ENCODE data around the gene MED14.

MED14 gene

DNA sequence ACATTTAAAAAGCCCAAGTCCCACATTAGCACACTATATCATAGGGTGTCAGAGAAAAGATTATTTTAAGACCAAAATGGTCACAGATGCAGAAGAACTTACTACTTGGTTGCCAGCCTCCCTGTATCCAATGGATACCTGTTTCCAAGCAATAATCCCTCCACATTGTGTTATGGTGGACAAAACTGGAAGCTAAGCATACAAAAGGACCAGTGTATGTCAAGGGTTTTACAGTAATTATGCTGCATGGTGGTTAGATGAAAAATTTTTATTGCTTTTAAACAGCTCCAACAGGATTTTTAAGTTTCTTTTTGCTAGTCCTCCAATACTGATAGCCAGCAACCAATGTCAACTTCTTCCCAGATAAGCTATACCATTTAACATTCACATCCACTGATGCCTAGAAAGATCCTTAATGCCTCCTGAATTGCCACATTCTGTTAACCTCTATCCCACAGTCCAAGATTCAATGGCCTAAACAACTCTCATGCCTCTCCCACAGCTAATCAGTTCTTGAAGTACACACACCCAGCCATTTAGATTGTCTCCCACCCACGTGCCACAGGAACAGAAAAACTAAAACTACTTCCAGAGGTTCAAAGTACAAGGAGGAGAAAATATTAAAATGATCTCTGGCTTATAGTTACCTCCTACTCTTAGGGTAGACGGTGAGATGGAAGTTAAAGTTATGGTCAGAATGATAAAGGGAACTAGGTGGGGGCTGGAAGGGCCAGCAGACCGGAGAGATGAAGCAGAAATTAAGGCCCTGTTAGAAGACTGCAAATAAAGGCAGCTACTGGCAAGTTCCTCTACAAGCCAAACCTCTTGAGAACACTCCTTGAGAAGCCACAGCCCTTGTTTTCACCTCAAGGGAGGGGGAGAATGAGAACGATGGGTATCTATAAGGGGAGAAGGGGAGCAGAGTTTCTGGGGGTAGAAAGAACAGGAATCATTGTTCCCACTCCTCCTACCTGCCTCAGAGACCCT lies 5.5 kb downstream of the MED14 start:
- DNase-seq: no peak

DNA sequence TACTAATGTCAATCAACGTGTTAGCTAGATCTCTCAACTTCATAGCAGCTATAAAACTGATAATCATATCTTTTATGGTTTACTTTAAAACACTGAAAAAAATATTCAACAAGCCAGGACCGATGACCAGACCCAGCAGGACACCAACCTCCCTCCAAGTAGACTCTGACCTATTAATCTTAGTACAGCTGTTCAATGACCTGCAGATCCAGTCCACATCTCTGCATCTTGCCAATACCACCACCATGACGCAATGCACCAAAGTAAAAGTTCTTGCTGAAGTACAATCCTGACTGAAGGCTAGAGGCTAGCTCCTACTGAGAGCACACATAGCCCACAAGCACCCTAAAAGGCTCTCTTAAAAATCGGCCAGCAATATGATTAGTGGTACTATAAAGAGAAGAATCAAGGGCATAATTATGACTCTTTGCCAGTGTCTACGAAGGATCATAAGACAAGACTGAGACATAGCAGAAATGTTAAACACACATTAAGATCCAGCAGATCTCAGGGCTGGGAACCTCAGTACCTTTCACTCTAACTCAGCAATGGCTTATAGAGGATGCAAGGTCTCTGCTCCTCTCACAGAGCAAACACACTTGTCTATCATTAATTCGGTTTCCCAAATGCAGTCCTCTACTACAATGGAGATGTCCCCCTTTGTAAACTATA lies 7.6 kb downstream of the MED14 start:
- DNase-seq: no peak

DNA sequence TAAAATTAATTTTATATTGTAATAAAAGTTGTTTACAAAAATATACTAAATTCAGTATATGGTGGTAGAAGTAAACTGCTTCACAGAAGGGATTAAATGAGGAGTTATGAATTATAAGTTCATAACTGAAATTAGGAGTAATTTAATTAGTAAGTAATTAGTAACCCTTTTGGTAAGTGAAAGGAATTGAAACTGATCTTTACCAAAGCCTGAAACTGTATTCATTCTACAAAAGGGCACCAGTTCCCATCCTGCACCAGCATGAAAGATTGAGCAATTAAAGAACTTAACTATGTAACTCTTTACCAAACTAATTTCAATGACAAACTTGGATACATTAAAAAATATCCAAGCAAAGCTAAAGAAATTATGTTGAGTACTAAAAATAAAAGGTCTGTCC lies 8.2 kb downstream of the MED14 start:
- DNase-seq: no peak

DNA sequence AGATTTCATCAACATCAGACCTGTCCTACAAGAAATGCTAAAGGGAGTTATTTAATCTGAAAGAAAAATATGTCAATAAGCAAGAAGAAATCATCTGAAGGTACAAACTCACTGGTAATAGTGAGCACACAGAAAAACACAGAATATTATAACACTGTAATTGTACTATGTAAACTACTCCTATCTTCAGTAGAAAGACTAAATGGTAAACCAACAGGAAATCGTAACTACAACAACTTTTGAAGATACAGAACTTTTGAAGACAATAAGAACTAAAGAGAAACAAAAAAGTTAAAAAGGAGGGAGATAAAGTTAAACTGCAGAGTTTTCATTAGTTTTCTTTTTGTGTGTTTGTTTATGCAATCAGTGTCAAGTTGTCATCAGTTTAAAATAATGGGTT lies 12.4 kb downstream of the MED14 start:
- DNase-seq: no peak

DNA sequence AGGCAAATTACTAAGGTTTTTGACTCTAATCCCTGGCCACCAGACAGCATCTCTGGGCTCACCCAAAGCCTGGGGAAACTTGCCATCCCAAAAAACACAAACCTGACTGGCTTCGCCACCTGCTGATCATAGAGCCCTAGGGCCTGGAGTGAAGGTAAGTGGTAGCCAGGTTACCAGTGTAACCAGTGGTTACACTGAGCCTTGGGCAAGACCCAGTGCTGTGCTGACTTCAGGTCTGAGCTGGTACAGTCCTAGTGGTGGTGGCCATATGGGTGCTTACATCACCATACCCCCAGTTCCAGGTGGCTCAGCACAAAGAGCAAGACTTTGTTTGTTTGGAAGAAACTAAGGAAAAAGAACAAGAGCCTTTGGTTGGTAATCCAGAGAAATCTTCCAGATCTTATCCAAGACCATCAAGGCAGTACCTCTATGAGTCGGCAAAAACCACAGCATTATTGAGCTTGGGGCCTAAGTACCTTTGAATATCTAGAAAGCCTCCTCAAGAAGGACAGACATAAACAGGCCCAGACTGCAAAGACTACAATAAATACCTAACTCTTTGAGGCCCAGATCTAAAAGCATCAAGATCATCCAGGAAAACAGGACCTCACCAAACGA lies 13.7 kb downstream of the MED14 start:
- no peak for DNase-seq

DNA sequence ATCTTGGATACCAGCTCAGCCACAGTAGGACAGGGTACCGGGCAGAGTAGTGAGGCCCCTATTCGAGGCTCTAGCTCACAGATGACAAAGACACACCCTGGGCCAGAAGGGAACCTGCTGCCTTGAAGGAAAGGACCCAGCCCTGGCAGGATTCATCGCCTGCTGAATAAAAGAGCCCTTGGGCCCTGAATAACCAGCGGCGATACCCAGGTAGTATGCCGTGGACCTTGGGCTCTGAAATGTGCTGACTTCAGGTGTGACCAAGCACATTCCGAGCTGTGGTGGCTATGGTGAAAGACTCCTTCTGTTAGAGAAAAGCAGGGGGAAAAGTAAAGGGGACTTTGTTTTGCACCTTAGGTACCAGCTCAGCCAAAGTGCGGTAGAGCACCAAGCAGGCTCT lies 14.6 kb downstream of the MED14 start:
- no peak for DNase-seq

DNA sequence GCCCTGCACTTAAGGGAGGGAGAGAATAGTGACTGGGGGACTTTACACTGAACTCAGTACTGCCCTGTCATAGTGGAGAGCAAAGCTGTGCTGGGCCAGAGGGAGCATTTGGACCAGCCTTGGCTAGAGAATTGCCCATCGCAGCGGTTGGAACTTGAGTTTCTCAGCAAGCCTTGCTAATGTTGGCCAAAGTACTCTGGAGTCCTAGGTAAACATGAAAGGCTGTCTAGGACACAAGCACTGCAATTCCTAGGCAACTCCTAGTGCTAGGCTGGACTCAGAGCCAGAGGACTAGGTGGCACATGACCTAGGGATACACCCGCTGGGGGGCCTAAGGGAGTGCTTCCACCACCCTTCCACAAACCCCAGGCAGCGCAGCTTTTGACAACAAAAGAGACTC lies 15.0 kb downstream of the MED14 start:
- no peak for DNase-seq

DNA sequence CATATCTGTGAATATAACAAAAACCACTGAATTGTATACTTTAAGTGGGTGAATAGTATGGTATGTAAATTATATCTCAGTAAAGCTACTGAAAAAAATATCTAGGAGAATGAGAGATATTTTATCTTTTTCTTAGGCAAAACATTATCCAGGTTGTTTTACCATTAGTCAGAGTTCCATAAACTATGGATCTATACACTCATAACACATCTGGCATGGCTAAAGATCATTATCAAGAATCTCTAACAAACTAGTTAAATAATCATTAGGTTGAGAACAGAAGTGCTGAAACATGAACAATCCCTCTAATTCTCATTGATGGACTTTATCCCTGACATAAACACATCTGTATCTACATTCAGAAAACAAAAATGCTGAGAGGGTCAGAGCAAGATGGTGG lies 15.6 kb downstream of the MED14 start:
- DNase-seq: no peak

DNA sequence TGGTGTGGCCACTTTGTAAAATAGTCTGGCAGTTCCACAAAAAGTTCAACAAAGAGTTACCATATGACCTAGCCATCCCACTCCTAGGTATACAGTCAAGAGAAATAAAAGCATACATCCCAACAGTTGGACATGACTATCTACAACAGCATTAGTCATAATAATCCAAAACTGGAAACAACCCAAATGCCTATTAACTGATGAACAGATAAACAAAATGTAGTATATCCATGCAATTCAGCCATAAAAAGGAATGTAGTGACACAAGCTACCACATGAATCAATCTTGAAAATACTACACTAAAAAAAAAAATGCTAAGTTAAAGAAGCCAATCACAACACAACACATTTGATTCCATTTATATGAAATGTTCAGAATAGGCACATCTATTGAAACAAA lies 16.1 kb downstream of the MED14 start:
- DNase-seq: no peak

DNA sequence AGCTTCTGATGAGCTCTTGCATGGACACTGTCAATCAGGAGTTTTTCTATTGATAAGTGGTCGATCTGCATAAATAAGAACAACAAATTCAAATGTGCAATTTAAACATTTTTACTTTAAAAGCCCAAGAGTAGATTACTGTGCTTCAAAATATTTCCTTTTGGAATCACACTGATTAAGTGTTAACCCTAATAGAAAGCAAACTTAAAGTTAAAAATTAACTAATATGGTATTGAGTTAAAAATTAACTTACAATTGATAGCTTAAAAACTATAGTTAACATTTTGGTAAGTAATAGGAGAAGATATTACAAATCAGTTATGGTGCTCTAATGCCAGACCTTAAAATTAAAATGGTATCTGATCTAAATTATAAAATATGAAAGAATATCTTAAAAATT lies 25.9 kb downstream of the MED14 start:
- DNase-seq: no peak

DNA sequence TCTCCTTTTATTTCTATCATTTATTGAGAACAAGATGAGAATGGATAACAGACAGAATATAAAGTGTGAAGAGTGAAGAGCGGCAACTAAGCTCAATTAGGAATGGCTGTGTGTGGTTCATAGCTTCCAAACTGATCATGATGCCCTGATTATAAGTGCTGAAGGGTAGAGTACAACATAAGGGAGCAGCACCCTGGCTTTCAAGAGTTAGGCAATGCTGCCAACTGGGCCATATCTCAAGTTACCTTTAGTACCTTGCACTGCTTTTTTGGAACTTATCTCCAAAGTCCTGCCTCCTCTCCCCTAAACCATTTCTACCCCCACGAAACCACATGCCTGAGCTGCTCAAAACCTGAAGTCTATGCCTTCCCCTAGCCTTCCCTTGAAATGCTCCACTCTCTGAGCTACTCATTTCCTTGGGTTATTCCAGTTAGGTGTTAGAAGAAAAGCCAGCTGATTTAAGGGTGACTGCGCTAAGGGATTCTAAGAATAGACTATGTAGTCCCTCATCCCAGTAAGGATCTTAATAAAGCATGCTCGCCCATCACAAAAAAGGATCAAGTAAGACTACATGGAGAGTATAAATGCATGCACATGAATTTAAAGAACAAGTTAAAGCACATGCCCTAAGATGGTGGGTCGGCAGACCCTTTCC lies 29.6 kb downstream of the MED14 start:
- DNase-seq: no peak

DNA sequence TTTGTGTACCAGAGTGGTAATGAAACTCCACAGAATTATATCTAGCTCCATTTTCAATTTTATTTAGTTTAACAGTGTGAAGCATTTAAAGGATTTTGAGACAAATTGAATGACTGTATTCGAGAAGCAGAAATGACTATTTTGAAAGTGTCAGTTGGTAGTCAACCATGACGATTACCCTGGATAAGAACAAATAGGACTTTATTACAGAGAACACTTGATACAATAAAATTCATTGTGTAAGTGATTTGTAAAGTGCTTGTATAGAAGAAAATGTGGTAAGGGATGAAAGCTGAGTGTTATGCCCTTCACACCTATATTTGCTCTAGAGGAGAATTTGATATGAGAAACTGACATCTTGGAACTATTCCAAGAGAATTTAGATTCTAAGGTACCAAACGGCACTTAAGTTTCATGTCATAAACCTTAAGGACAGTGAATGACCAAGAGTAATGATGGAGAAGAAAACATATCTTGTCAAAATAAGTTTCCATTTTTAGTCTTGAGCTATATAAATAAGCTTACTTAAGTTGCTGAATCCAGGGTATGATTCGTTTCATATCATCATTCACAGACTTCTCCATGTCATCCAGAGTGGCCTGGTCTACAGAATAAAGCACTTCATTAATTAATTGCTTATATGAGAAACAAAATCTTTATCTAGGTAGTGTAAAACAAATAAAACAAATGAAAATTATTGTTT lies 34.6 kb downstream of the MED14 start:
- no peak for DNase-seq

DNA sequence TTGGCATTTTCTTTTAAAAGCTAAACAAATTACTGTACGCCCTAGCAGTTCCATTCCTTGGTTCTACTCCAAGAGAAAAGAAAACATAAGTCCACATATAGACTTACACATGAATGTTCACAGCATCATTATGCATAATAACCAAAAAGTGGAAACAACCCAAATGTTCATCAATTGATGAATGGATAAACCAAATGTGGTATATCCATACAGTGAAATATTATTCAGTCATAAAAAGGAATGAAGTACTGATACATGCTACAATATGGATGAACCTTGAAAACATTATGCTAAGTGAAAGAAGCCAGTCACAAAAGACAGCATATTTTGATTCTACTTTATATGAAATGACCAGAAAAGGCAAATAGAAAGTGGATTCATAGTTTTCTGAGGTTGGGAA lies 36.5 kb downstream of the MED14 start:
- DNase-seq: no peak

DNA sequence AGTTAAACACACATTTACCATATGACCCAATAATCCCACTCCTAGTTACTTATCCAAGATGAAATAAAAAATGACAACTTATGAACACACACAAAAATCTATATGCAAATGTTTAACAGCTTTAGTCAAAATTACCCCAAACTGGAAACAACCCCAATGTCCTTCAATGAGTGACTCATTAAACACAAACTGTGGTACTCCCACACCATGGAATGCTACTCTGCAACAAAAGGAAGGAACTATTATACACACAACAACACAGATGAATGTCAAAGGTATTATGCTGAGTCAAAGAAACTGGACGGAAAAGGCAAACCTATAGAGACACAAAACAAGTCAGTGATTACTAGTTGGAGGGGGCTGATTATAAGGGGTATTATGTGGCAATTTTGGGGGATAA lies 40.5 kb downstream of the MED14 start:
- DNase-seq: no peak

DNA sequence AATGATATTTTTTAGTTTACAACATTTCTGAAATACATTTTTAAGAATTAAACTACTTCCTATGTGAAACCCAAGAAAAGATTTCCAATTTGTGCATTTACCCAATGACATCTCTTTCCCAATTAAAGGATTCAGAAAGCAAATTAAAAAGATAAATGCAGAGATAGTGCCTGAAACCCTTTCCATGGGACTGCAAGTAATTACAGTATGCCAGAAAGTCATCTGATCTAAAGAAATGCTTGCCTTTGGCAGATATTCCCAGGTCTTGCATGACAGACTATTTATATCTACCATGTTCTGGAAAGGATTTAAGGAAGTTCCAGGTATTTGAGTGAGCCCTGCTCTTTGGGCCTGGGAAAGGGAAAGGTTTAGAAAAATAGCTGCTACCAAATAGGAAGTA lies 46.4 kb downstream of the MED14 start:
- no peak for DNase-seq

DNA sequence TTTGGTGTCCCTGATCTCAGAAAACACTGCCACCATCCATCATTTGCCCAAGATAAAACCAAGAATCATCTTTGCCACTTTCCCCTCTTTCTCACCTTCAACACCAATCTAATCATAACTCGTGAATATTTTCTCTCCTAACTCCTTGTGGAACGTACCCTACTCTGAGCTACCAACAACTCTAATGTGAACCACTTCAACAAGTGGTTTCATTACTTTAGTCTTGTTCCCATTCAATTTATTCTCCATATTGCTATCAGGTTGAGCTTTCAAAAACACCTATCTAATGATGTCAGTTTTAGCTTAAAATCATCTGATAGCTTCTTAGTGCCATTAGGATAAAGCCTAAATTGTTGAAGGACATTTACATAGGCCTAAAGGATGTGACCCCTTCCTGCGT lies 48.2 kb downstream of the MED14 start:
- DNase-seq: no peak

DNA sequence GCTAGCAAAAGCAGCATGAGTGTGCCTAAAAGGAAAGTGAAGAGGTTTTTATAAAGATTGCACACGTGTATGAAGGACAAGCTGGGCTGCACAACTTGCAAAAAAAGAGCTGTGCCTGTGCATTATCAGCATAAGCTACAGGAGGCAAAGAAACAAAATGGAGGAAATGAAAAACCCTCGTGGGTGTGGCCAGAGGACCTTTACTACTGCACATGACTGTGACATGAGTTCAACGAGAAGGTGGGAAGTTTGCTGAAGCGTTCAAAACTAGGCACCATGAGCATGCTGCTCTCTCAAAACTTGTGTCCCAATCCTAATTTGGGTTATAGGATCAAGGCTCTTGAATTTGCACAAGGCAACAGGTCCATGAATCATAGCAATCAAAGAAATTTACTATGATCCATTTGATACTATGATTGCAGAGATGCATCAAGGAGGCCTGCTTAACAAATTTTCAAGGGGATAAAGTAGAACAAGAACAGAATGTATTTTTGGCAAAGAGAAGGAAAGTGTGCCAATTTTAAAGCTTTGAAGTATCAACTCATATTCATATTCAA lies 49.9 kb downstream of the MED14 start:
- no peak for DNase-seq

DNA sequence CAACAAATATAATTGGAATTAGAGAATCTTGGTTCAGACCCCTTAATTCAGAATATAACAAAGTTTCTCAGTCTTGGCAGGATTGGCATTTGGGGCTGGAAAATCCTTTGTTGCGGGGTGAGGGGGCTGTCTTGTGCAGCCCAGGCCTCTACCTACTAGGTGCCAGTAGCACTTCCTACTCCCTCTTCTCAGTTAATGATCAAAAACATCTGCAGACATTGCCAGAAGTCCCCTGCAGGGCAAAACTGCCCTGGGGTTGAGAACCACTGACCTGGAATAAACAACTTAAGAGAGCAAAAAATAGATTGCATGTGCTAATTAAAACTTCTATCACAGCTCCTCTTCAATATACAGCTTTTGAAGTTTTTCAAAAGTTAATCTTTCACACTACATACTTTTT lies 51.2 kb downstream of the MED14 start:
- DNase-seq: no peak

DNA sequence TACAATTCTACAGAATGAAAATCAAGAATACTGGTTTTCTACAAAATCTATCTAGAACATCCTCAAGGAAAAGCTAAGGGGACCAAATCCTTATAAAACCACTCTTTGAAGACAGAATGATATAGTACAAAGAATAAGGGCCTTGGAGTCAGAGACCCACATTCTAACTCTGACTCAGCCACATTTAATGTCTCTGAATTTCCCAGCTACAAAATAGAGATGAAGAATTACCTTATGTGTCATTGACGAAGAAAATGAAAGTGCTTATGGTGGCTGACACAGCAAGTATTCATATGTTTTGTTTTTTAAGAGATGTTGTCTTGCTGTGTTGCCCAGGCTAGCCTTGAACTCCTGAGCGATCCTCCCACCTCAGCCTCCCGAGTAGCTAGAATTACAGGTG lies 52.1 kb downstream of the MED14 start:
- no peak for DNase-seq

DNA sequence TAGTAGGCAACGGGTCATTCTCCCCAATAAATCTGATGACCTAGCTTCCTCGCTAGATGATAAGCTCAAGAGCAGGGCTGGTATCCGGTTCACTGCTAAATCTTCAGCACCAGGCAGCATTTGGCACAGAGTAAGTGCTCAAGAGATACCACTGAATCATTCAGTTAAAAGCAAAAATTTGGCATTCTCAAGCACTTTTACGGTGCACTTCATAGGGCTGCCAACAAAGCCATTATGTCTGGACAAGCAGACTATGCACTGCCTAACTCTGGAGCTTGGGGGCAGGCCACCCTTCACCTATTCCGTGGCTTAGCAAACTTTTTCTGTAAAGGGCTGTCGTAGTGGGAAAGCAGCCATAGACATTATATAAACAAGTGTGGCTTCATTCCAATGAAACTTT lies 64.2 kb downstream of the MED14 start:
- DNase-seq: no peak

DNA sequence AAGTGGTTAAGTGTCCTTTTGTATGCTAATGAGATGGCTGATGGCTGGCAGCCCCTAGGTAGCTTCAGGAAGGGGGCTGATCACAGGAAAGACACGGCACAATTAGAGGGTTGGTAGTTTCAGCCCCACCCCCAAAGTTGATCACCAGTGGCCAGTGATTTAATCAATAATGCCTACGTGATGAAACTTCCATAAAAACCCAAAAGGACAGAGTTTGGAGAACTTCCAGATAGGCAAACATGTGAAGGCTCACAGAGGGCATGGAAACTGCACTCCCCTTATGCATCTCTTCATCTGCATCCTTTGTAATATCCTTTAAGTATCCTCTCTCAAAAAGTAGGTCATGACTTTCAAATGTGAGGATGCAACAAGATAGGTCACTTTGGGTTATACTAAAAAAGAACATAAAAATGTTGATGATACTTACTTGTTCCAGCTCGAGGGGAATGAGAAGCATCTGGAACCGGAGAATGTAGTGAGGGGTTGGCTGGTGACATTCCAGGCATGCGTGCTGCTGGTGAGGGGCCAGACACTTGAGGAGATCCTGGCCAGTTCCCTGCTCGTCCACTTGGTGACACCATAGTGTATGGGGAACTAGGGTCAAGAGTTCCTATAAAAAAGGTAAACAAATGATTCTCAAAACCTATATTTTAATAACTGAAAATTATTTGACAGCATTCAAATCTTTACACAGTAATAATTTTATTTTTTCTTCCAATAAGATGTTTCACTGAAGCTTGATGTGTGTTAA lies 71.3 kb downstream of the MED14 start:
- DNase-seq: no peak

All from NCI-H1417 treated with DMSO at 0.1 percent for 48 hours (cell line).